ENCODE results near the gene MOB2.
A peak's percentile ranks its signal among the peaks of the same experiment; 100 is the strongest.
"Not testable (repeated sequence)": the region's sequence is repeated elsewhere in the genome, so short reads cannot be mapped to it uniquely, and the experiment has no call there.

The MOB2 gene

GRCh38 chr11:1435820-1436467 lies 50.6 kb downstream of the MOB2 start:
- TF ChIP-seq ARNTL (CRISPR knock-in tag; IDR thresholded peaks at IDR 0.05; ENCODE audit: borderline replicate concordance, low read depth) (no peak), ZNF8 (CRISPR knock-in tag; IDR thresholded peaks at IDR 0.05) (no peak), TOX (CRISPR knock-in tag; IDR thresholded peaks at IDR 0.05; ENCODE audit: borderline replicate concordance) (no peak), ZNF70 (CRISPR knock-in tag; IDR thresholded peaks at IDR 0.05) (no peak), ESRRG (CRISPR knock-in tag; IDR thresholded peaks at IDR 0.05) (no peak), RARB (CRISPR knock-in tag; IDR thresholded peaks at IDR 0.05) (no peak), BACH2 (CRISPR knock-in tag; IDR thresholded peaks at IDR 0.05; ENCODE audit: borderline replicate concordance) (no peak), TCF4 (CRISPR knock-in tag; IDR thresholded peaks at IDR 0.05; ENCODE audit: borderline replicate concordance) (no peak), OSR1 (CRISPR knock-in tag; IDR thresholded peaks at IDR 0.05) (no peak), SNAI2 (CRISPR knock-in tag; IDR thresholded peaks at IDR 0.05) (no peak), ZC3H10 (CRISPR knock-in tag; IDR thresholded peaks at IDR 0.05) (no peak), ZFP3 (CRISPR knock-in tag; IDR thresholded peaks at IDR 0.05) (no peak), PPARA (CRISPR knock-in tag; IDR thresholded peaks at IDR 0.05; ENCODE audit: borderline replicate concordance) (no peak), CSDC2 (CRISPR knock-in tag; IDR thresholded peaks at IDR 0.05) (no peak), TSHZ2 (CRISPR knock-in tag; IDR thresholded peaks at IDR 0.05) (no peak), ZFP30 (CRISPR knock-in tag; IDR thresholded peaks at IDR 0.05) (no peak)
- TF ChIP-seq, protein P1, sequence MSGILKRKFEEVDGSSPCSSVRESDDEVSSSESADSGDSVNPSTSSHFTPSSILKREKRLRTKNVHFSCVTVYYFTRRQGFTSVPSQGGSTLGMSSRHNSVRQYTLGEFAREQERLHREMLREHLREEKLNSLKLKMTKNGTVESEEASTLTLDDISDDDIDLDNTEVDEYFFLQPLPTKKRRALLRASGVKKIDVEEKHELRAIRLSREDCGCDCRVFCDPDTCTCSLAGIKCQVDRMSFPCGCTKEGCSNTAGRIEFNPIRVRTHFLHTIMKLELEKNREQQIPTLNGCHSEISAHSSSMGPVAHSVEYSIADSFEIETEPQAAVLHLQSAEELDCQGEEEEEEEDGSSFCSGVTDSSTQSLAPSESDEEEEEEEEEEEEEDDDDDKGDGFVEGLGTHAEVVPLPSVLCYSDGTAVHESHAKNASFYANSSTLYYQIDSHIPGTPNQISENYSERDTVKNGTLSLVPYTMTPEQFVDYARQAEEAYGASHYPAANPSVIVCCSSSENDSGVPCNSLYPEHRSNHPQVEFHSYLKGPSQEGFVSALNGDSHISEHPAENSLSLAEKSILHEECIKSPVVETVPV (CRISPR knock-in tag; IDR thresholded peaks at IDR 0.05), result no peak
- TF ChIP-seq, protein P2, sequence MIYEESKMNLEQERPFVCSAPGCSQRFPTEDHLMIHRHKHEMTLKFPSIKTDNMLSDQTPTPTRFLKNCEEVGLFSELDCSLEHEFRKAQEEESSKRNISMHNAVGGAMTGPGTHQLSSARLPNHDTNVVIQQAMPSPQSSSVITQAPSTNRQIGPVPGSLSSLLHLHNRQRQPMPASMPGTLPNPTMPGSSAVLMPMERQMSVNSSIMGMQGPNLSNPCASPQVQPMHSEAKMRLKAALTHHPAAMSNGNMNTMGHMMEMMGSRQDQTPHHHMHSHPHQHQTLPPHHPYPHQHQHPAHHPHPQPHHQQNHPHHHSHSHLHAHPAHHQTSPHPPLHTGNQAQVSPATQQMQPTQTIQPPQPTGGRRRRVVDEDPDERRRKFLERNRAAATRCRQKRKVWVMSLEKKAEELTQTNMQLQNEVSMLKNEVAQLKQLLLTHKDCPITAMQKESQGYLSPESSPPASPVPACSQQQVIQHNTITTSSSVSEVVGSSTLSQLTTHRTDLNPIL (CRISPR knock-in tag; IDR thresholded peaks at IDR 0.05; ENCODE audit: low read depth), result no peak
- TF ChIP-seq, protein P3, sequence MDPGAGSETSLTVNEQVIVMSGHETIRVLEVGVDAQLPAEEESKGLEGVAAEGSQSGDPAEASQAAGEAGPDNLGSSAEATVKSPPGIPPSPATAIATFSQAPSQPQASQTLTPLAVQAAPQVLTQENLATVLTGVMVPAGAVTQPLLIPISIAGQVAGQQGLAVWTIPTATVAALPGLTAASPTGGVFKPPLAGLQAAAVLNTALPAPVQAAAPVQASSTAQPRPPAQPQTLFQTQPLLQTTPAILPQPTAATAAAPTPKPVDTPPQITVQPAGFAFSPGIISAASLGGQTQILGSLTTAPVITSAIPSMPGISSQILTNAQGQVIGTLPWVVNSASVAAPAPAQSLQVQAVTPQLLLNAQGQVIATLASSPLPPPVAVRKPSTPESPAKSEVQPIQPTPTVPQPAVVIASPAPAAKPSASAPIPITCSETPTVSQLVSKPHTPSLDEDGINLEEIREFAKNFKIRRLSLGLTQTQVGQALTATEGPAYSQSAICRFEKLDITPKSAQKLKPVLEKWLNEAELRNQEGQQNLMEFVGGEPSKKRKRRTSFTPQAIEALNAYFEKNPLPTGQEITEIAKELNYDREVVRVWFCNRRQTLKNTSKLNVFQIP (CRISPR knock-in tag; IDR thresholded peaks at IDR 0.05; ENCODE audit: borderline replicate concordance, low read depth), result no peak
- ATAC-seq, result peak; percentile 33

GRCh38 chr11:1435479-1435819 lies 51.1 kb downstream of the MOB2 start:
- ATAC-seq, result not testable (repeated sequence)

DNA sequence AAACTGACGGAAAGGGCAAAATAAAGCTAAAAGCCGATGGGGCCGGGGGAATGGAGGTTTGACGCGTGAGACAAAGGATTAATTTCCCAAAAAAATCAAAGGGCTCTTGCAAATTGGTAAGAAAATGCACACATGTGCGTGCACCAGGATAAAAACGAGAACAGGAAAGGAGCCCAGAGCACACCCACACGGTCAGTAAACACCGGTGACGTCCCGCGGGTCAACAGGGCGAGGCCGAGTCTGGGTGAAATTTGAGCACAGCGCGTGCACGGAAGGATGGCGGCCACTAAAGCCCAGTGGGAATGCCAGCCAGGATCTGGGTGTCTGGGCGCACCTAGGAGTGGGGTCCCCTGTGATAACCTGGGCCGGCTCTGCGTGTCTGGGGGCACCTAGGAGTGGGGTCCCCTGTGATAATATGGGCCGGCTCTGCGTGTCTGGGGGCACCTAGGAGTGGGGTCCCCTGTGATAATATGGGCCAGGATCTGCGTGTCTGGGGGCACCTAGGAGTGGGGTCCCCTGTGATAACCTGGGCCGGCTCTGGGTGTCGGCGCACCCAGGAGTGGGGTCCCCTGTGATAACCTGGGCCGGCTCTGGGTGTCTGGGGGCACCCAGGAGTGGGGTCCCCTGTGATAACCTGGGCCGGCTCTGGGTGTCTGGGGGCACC lies 52.5 kb downstream of the MOB2 start:
- ATAC-seq, result no peak

More for the DNA sequence above, 52.5 kb downstream of the MOB2 start:
- TF ChIP-seq ZFP30 (CRISPR knock-in tag; IDR thresholded peaks at IDR 0.05) (no peak), TCF4 (CRISPR knock-in tag; IDR thresholded peaks at IDR 0.05; ENCODE audit: borderline replicate concordance) (no peak), CSDC2 (CRISPR knock-in tag; IDR thresholded peaks at IDR 0.05) (no peak), GLIS3 (CRISPR knock-in tag; IDR thresholded peaks at IDR 0.05) (no peak), ARNTL (CRISPR knock-in tag; IDR thresholded peaks at IDR 0.05; ENCODE audit: borderline replicate concordance, low read depth) (no peak), BACH2 (CRISPR knock-in tag; IDR thresholded peaks at IDR 0.05; ENCODE audit: borderline replicate concordance) (no peak), PPARA (CRISPR knock-in tag; IDR thresholded peaks at IDR 0.05; ENCODE audit: borderline replicate concordance) (no peak), ZFP3 (CRISPR knock-in tag; IDR thresholded peaks at IDR 0.05) (no peak), OSR1 (CRISPR knock-in tag; IDR thresholded peaks at IDR 0.05) (no peak)
- TF ChIP-seq, protein P3 (CRISPR knock-in tag; IDR thresholded peaks at IDR 0.05; ENCODE audit: borderline replicate concordance, low read depth), result no peak
- TF ChIP-seq, protein P2 (CRISPR knock-in tag; IDR thresholded peaks at IDR 0.05; ENCODE audit: low read depth), result no peak
